Right forelimb (tissue), 1 donor: ENCODE measurements around the gene KCNJ4.
"Not testable (repeated sequence)": the region's sequence is repeated elsewhere in the genome, so short reads cannot be mapped to it uniquely, and the experiment has no call there.

Experiments
- DNase-seq: peaks from one replicate; pipeline ENCODE4 v3.0.0-alpha.2; 2018

The KCNJ4 gene

GRCh38 chr22:38411016-38411415 is 44.0 kb downstream of the KCNJ4 start:
- no peak for DNase-seq

- not testable (repeated sequence) for DNase-seq
Observed at GRCh38 chr22:38409916-38410315, 45.1 kb downstream of the KCNJ4 start.

GRCh38 chr22:38406617-38407016 is 48.4 kb downstream of the KCNJ4 start:
- no peak for DNase-seq

GRCh38 chr22:38404419-38404818 is 50.6 kb downstream of the KCNJ4 start:
- DNase-seq, result no peak

GRCh38 chr22:38403812-38404211 is 51.2 kb downstream of the KCNJ4 start:
- DNase-seq, result no peak

GRCh38 chr22:38402204-38402603 is 52.8 kb downstream of the KCNJ4 start:
- no peak for DNase-seq

- DNase-seq, result no peak
Observed at GRCh38 chr22:38401336-38402084, 53.5 kb downstream of the KCNJ4 start.

- not testable (repeated sequence) for DNase-seq
Observed at GRCh38 chr22:38400256-38400655, 54.7 kb downstream of the KCNJ4 start.

- DNase-seq, result peak; percentile 93
Observed at GRCh38 chr22:38398609-38399461, 56.2 kb downstream of the KCNJ4 start.

GRCh38 chr22:38398181-38398608 is 56.8 kb downstream of the KCNJ4 start:
- DNase-seq, result peak; percentile 83

GRCh38 chr22:38397189-38398085 is 57.6 kb downstream of the KCNJ4 start:
- DNase-seq, result no peak

GRCh38 chr22:38396440-38397069 is 58.4 kb downstream of the KCNJ4 start:
- DNase-seq, result not testable (repeated sequence)

GRCh38 chr22:38395944-38396343 is 59.1 kb downstream of the KCNJ4 start:
- not testable (repeated sequence) for DNase-seq

- not testable (repeated sequence) for DNase-seq
Observed at GRCh38 chr22:38394929-38395624, 59.9 kb downstream of the KCNJ4 start.

- not testable (repeated sequence) for DNase-seq
Observed at GRCh38 chr22:38389428-38389818, 65.6 kb downstream of the KCNJ4 start.

GRCh38 chr22:38388506-38389427 is 66.2 kb downstream of the KCNJ4 start:
- not testable (repeated sequence) for DNase-seq

GRCh38 chr22:38386918-38387317 is 68.1 kb downstream of the KCNJ4 start:
- not testable (repeated sequence) for DNase-seq

- DNase-seq, result no peak
Observed at GRCh38 chr22:38383417-38383816, 71.6 kb downstream of the KCNJ4 start.

GRCh38 chr22:38381371-38381770 is 73.6 kb downstream of the KCNJ4 start:
- DNase-seq, result not testable (repeated sequence)
